GM19395 (cell line): Measurements from ENCODE around the gene FHOD3.

Source experiments
- ATAC-seq: cut with Tn5 transposase; IDR thresholded peaks from one replicate; pipeline ENCODE4 v1.9.1; 2021; ENCODE audit warnings: mild to moderate bottlenecking, moderate library complexity; ENCODE audit not compliant: unreplicated experiment

FHOD3 gene

GRCh38 chr18:36321658-36322407 is 24.3 kb downstream of the FHOD3 start:
- no peak for ATAC-seq

- no peak for ATAC-seq
These were observed 24.9 kb downstream of the FHOD3 start for GRCh38 chr18:36322408-36322728.

- ATAC-seq: no peak
These were observed 25.2 kb downstream of the FHOD3 start for GRCh38 chr18:36322734-36323133.

GRCh38 chr18:36323421-36323820 is 25.9 kb downstream of the FHOD3 start:
- no peak for ATAC-seq

- ATAC-seq: no peak
These were observed 28.3 kb downstream of the FHOD3 start for GRCh38 chr18:36325846-36326245.

- ATAC-seq: no peak
These were observed 29.3 kb downstream of the FHOD3 start for GRCh38 chr18:36326771-36327170.

- ATAC-seq: no peak
These were observed 30.1 kb downstream of the FHOD3 start for GRCh38 chr18:36327352-36328316.

GRCh38 chr18:36328385-36328858 is 30.9 kb downstream of the FHOD3 start:
- ATAC-seq: no peak

GRCh38 chr18:36328916-36329315 is 31.4 kb downstream of the FHOD3 start:
- no peak for ATAC-seq

- ATAC-seq: no peak
These were observed 32.3 kb downstream of the FHOD3 start for GRCh38 chr18:36329684-36330434.

GRCh38 chr18:36330435-36331052 is 33.0 kb downstream of the FHOD3 start:
- no peak for ATAC-seq

GRCh38 chr18:36331521-36331971 is 34.0 kb downstream of the FHOD3 start:
- ATAC-seq: no peak

GRCh38 chr18:36333414-36333813 is 35.9 kb downstream of the FHOD3 start:
- no peak for ATAC-seq

GRCh38 chr18:36334798-36335197 is 37.3 kb downstream of the FHOD3 start:
- no peak for ATAC-seq

- no peak for ATAC-seq
These were observed 38.2 kb downstream of the FHOD3 start for GRCh38 chr18:36335476-36336279.

GRCh38 chr18:36337679-36338402 is 40.3 kb downstream of the FHOD3 start:
- no peak for ATAC-seq

- ATAC-seq: no peak
These were observed 41.0 kb downstream of the FHOD3 start for GRCh38 chr18:36338403-36338933.

GRCh38 chr18:36340246-36340645 is 42.7 kb downstream of the FHOD3 start:
- no peak for ATAC-seq

GRCh38 chr18:36341944-36342343 is 44.4 kb downstream of the FHOD3 start:
- no peak for ATAC-seq
